Peyer's patch (tissue), 4 donors: ENCODE measurements around the gene SCNN1B. TPM values are rescaled to one million over a fixed set of nuclear protein-coding genes. Genes with fewer than 3 reads are reported as not detected.
A peak's percentile ranks its signal among the peaks of the same experiment; 100 is the strongest.
"Not testable (repeated sequence)": the region's sequence is repeated elsewhere in the genome, so short reads cannot be mapped to it uniquely, and the experiment has no call there.

ENCODE experiments used
- DNase-seq, 3 donors: peaks; one replicate each; pipeline ENCODE4 v3.0.0-alpha.2; 2017 to 2019
- H3K27ac ChIP-seq, 4 donors: fragments of 200-600 bp; sonication (generic); one replicate each; pipeline ENCODE4 v1.5.1; 2016 to 2019
- H3K27me3 ChIP-seq, 2 donors: fragments of 200-600 bp; sonication (generic); one replicate each; pipeline ENCODE4 v1.5.1; 2019
- H3K36me3 ChIP-seq, 3 donors: fragments of 200-600 bp; sonication (generic); one replicate each; pipeline ENCODE4 v1.5.1; 2016 to 2019
- H3K4me1 ChIP-seq, 4 donors: fragments of 200-600 bp; sonication (generic); one replicate each; pipeline ENCODE4 v1.5.1; 2016 to 2019
- H3K4me3 ChIP-seq, 4 donors: fragments of 200-600 bp; sonication (generic); 1 replicate in 3 of 4; 2 replicates in 1 of 4; pipeline ENCODE4 v1.5.1; 2016 to 2019; ENCODE audit warnings: mild to moderate bottlenecking in 1 of 4
- H3K9me3 ChIP-seq, 4 donors: fragments of 200-600 bp; sonication (generic); one replicate each; pipeline ENCODE4 v1.5.1; 2016 to 2019; ENCODE audit warnings: mild to moderate bottlenecking in 1 of 4
- CTCF ChIP-seq, 6 experiments: fragments of 450-650 bp in 4 of 6; fragments of 200-600 bp in 2 of 6; sonication (generic) in 1 of 6; IDR thresholded peaks; one replicate each; pipeline ENCODE4 v1.5.1; 2017 to 2019; ENCODE audit warnings: antibody characterized with exemption in 6 of 6, mild to moderate bottlenecking in 3 of 6, moderate library complexity in 1 of 6
- POLR2A ChIP-seq, 2 donors: fragments of 450-650 bp; IDR thresholded peaks; one replicate each; pipeline ENCODE4 v1.5.1; 2017; ENCODE audit warnings: antibody characterized with exemption in 2 of 2, mild to moderate bottlenecking in 2 of 2, moderate library complexity in 2 of 2
- total RNA-seq, 4 donors: library from RNA; depleted of rRNA; stranded (reverse); fragments of >200 nt; gene quantifications; one replicate each; pipeline ENCODE4 v1.1.0, GENCODE V29; 2016

Gene SCNN1B
- total RNA-seq: 1 to 10 TPM in 3 of 4 donors, not detected in 1; 4.3 to 9.6 (median 6.6) TPM

- TF ChIP-seq CTCF (IDR thresholded peaks at IDR 0.05) (no peak), POLR2A (IDR thresholded peaks at IDR 0.05) (no peak)
- Histone ChIP-seq H3K27me3 (peaks cover 0 to 11% of the 10 kb centered on the region in 2 donors), H3K4me3 (peak within 1 kb of the TSS in 3 of 4 donors; percentile 20 to 41 (median 28)), H3K4me1 (no peaks in the 10 kb centered on the region), H3K9me3 (no peaks in the 10 kb centered on the region), H3K36me3 (no peaks in the 10 kb centered on the region), H3K27ac (no peak within 1 kb of the TSS)
- peak in 2 of 3 donors; percentile 49 to 64 for DNase-seq
Measured at GRCh38 chr16:23302045-23302956, at the start of gene SCNN1B. Gene SCNN1B, plus strand, starts transcription at chr16:23302302. Its CDS starts 46,298 bp downstream, at chr16:23348600.

GRCh38 chr16:23252310-23252709, 49.8 kb upstream of the SCNN1B start:
- no peaks in the 10 kb centered on the region for H3K27me3 ChIP-seq
- no peaks in the 10 kb centered on the region for H3K9me3 ChIP-seq
- no peak for DNase-seq
- no peaks in the 10 kb centered on the region for H3K4me1 ChIP-seq
- no peaks in the 10 kb centered on the region for H3K36me3 ChIP-seq
- no peak overlapping the region for H3K4me3 ChIP-seq
- H3K27ac ChIP-seq: no peak overlapping the region
- TF ChIP-seq CTCF (IDR thresholded peaks at IDR 0.05) (no peak), POLR2A (IDR thresholded peaks at IDR 0.05) (no peak)

- H3K9me3 ChIP-seq, H3K27ac ChIP-seq, H3K36me3 ChIP-seq, H3K4me1 ChIP-seq, H3K4me3 ChIP-seq, DNase-seq, H3K27me3 ChIP-seq: not testable (repeated sequence)
Measured at GRCh38 chr16:23253650-23254049, 48.5 kb upstream of the SCNN1B start.

- Histone ChIP-seq H3K9me3 (no peaks in the 10 kb centered on the region), H3K4me1 (no peaks in the 10 kb centered on the region), H3K27ac (no peak overlapping the region), H3K36me3 (no peaks in the 10 kb centered on the region), H3K27me3 (no peaks in the 10 kb centered on the region), H3K4me3 (no peak overlapping the region)
- DNase-seq: no peak
- TF ChIP-seq CTCF (IDR thresholded peaks at IDR 0.05) (no peak), POLR2A (IDR thresholded peaks at IDR 0.05) (no peak)
Measured at GRCh38 chr16:23254338-23254737, 47.8 kb upstream of the SCNN1B start.

- H3K27ac ChIP-seq: no peak overlapping the region
Measured at GRCh38 chr16:23255000-23255399, 47.1 kb upstream of the SCNN1B start.

More at GRCh38 chr16:23255000-23255399, 47.1 kb upstream of the SCNN1B start:
- no peaks in the 10 kb centered on the region for H3K27me3 ChIP-seq
- H3K4me3 ChIP-seq: no peak overlapping the region
- no peak for DNase-seq
- no peaks in the 10 kb centered on the region for H3K9me3 ChIP-seq
- TF ChIP-seq POLR2A (IDR thresholded peaks at IDR 0.05): no peak
- no peak for TF ChIP-seq CTCF (IDR thresholded peaks at IDR 0.05)
- H3K4me1 ChIP-seq: no peaks in the 10 kb centered on the region
- H3K36me3 ChIP-seq: no peaks in the 10 kb centered on the region
